K562 (cell line): ENCODE results near the gene SPRED2. TPM values are rescaled to one million over a fixed set of nuclear protein-coding genes. Genes with fewer than 3 reads are reported as not detected.

ENCODE experiments used
- ATAC-seq: fragments of 200-7000 bp; cut with Tn5 transposase; 3 replicates; pipeline ENCODE4 v1.9.1; 2020; ENCODE audit warnings: moderate library complexity
- BruUV-seq: library from RNA; stranded (reverse); fragments of 400-500 nt; replicated peaks from 2 replicates; lab custom pipeline; 2021; lab: Mats Ljungman, UMichigan
- CTCF ChIA-PET: fragments of 300-600 bp; formaldehyde crosslinking; extraction: SDS; loops from one replicate; lab custom pipeline; 2021; ENCODE audit warnings: low intra/inter-chr PET ratio; lab: Yijun Ruan, JAX
- POLR2A ChIA-PET: fragments of 300-600, 350-650 bp; sonication (Branson Sonifier 250); formaldehyde crosslinking; extraction: SDS; loops from one replicate; lab custom pipeline; 2021; ENCODE audit warnings: antibody characterized with exemption, inconsistent platforms; lab: Yijun Ruan, JAX
- DNase-seq, 4 experiments: peaks; one replicate each; pipeline versions ENCODE4 v3.0.0 to v3.0.0-alpha.2; 2011 to 2018; ENCODE audit warnings: low spot score in 3 of 4, mixed read lengths in 3 of 4; ENCODE audit errors: extremely low read depth in 1 of 4
- FAIRE-seq: peaks from 2 replicates; lab custom pipeline; 2011; peaks lifted over from hg19 to GRCh38; lab: Jason Lieb, UNC
- H2AFZ ChIP-seq: 2 replicates; pipeline ENCODE4 v1.6.0; 2011; ENCODE audit warnings: low read depth, low read length, control low read depth, inconsistent platforms
- H3K27ac ChIP-seq: fragments of 200-600 bp; 3 replicates; pipeline ENCODE4 v1.8.0; 2011; ENCODE audit warnings: low read depth, mild to moderate bottlenecking, control low read depth, inconsistent platforms, low read length, moderate library complexity, mixed read lengths; ENCODE audit errors: extremely low read depth
- H3K27me3 ChIP-seq, 2 experiments: fragments of 300-600 bp in 1 of 2; 2 replicates in 1 of 2; 3 replicates in 1 of 2; pipeline versions ENCODE4 v1.6.0 to v1.8.0; 2011; ENCODE audit warnings: inconsistent platforms in 2 of 2, low read length in 2 of 2, mild to moderate bottlenecking in 1 of 2, mixed read lengths in 1 of 2, moderate library complexity in 1 of 2; ENCODE audit not compliant: control insufficient read depth in 2 of 2, insufficient read depth in 2 of 2
- H3K36me3 ChIP-seq: fragments of 300-600 bp; 3 replicates; pipeline ENCODE4 v1.8.0; 2011; ENCODE audit warnings: mild to moderate bottlenecking, low read length, inconsistent platforms; ENCODE audit not compliant: control insufficient read depth, insufficient read depth
- H3K4me1 ChIP-seq, 2 experiments: fragments of 200-600 bp in 1 of 2; replicated peaks in 1 of 2; 2 replicates in 1 of 2; 3 replicates in 1 of 2; pipeline versions ENCODE4 v1.5.1 to v1.8.0; 2011; ENCODE audit warnings: inconsistent platforms in 2 of 2, low read length in 2 of 2, mild to moderate bottlenecking in 1 of 2, mixed read lengths in 1 of 2, moderate library complexity in 1 of 2; ENCODE audit not compliant: control insufficient read depth in 2 of 2, insufficient read depth in 2 of 2
- H3K4me2 ChIP-seq: 2 replicates; pipeline ENCODE4 v1.6.1; 2011; ENCODE audit warnings: low read length, control low read depth, inconsistent platforms, mixed read lengths; ENCODE audit not compliant: insufficient read depth
- H3K4me3 ChIP-seq: fragments of 200-600 bp; sonication (generic), shearing (Covaris generic); 2 replicates; pipeline ENCODE4 v1.5.1; 2016; ENCODE audit warnings: control low read depth, inconsistent platforms
- H3K79me2 ChIP-seq: fragments of 200-600 bp; 3 replicates; pipeline ENCODE4 v1.8.0; 2011; ENCODE audit warnings: low read length, inconsistent platforms; ENCODE audit not compliant: control insufficient read depth, insufficient read depth
- H3K9ac ChIP-seq, 2 experiments: 2 replicates each; pipeline versions ENCODE4 v1.6.0 to v1.6.1; 2011; ENCODE audit warnings: low read depth in 2 of 2, low read length in 2 of 2, control low read depth in 1 of 2, inconsistent platforms in 1 of 2, mild to moderate bottlenecking in 1 of 2, mixed read lengths in 1 of 2; ENCODE audit not compliant: insufficient read depth in 1 of 2
- H3K9me1 ChIP-seq: one replicate; pipeline ENCODE4 v1.6.0; 2011; ENCODE audit warnings: inconsistent platforms, mild to moderate bottlenecking, low read length, moderate library complexity; ENCODE audit not compliant: control insufficient read depth, insufficient read depth
- H3K9me3 ChIP-seq: replicated peaks from 2 replicates; pipeline ENCODE4 v1.5.1; 2011; ENCODE audit warnings: low read depth, low read length, inconsistent platforms; ENCODE audit not compliant: control insufficient read depth, insufficient read depth
- H4K20me1 ChIP-seq: replicated peaks from 2 replicates; pipeline ENCODE4 v1.6.1; 2011; ENCODE audit warnings: low read length, inconsistent platforms, mixed read lengths; ENCODE audit not compliant: control insufficient read depth, insufficient read depth
- BCOR ChIP-seq: fragments of 450-650 bp; IDR thresholded peaks from 2 replicates; pipeline ENCODE4 v1.6.1; 2016
- CAMTA2 ChIP-seq: fragments of 250-450 bp; sonication (Bioruptor Pico); conservative IDR thresholded peaks from 2 replicates; pipeline ENCODE4 v1.5.1; 2022
- CBX2 ChIP-seq: fragments of 200-600 bp; sonication (generic); IDR thresholded peaks from one replicate; pipeline ENCODE4 v1.6.1; 2012; ENCODE audit warnings: mild to moderate bottlenecking, low read length, inconsistent platforms; ENCODE audit not compliant: insufficient read depth, poor library complexity, severe bottlenecking
- CC2D1A ChIP-seq: fragments of 450-650 bp; IDR thresholded peaks from 2 replicates; pipeline ENCODE4 v1.6.1; 2017; ENCODE audit warnings: mild to moderate bottlenecking
- CHCHD3 ChIP-seq: fragments of 250-450 bp; sonication (Bioruptor Pico); IDR thresholded peaks from 2 replicates; pipeline ENCODE4 v2.1.2; 2022; ENCODE audit warnings: mild to moderate bottlenecking
- E2F3 ChIP-seq: fragments of 250-450 bp; sonication (Bioruptor Pico); IDR thresholded peaks from 2 replicates; pipeline ENCODE4 v1.4.0; 2020; ENCODE audit warnings: mild to moderate bottlenecking
- EP400 ChIP-seq: fragments of 450-650 bp; IDR thresholded peaks from 2 replicates; pipeline ENCODE4 v1.6.1; 2017; ENCODE audit warnings: antibody characterized with exemption, mild to moderate bottlenecking, moderate library complexity
- FOXJ2 ChIP-seq: fragments of 200-800 bp; sonication (Bioruptor generic); IDR thresholded peaks from 2 replicates; pipeline ENCODE4 v1.6.1; 2016; ENCODE audit warnings: missing genetic modification characterization, missing compliant biosample characterization
- GABPB2 ChIP-seq: fragments of 250-450 bp; sonication (Bioruptor Pico); conservative IDR thresholded peaks from 2 replicates; pipeline ENCODE4 v1.5.1; 2021; ENCODE audit warnings: mild to moderate bottlenecking
- HDAC1 ChIP-seq, 2 experiments: fragments of 450-650 bp; IDR thresholded peaks; 2 replicates each; pipeline ENCODE4 v1.6.1; 2016 to 2017; ENCODE audit warnings: inconsistent platforms in 1 of 2, mild to moderate bottlenecking in 1 of 2, moderate library complexity in 1 of 2
- KAT8 ChIP-seq: fragments of 450-650 bp; IDR thresholded peaks from 2 replicates; pipeline ENCODE4 v1.6.1; 2016; ENCODE audit warnings: low read depth, mild to moderate bottlenecking
- NFIC ChIP-seq: fragments of 450-650 bp; IDR thresholded peaks from 2 replicates; pipeline ENCODE4 v1.6.1; 2017; ENCODE audit warnings: mild to moderate bottlenecking, inconsistent platforms
- PATZ1 ChIP-seq: fragments of 250-450 bp; sonication (Bioruptor Pico); IDR thresholded peaks from 2 replicates; pipeline ENCODE4 v1.5.0; 2020; ENCODE audit warnings: mild to moderate bottlenecking, borderline replicate concordance
- PKNOX1 ChIP-seq: fragments of 450-650 bp; IDR thresholded peaks from 2 replicates; pipeline ENCODE4 v1.6.1; 2016
- SLC30A9 ChIP-seq: fragments of 250-450 bp; sonication (Bioruptor Pico); IDR thresholded peaks from 2 replicates; pipeline ENCODE4 v1.8.0; 2022; ENCODE audit warnings: mild to moderate bottlenecking, moderate library complexity
- ZFX ChIP-seq: sonication (generic); formaldehyde crosslinking; IDR thresholded peaks from 2 replicates; pipeline ENCODE4 v1.8.0; 2022; ENCODE audit warnings: mild to moderate bottlenecking, missing genetic modification reagents, moderate library complexity
- ZNF316 ChIP-seq: fragments of 450-650 bp; IDR thresholded peaks from 2 replicates; pipeline ENCODE4 v1.6.1; 2016
- ZZZ3 ChIP-seq: fragments of 450-650 bp; IDR thresholded peaks from 2 replicates; pipeline ENCODE4 v1.6.1; 2016; ENCODE audit warnings: antibody characterized with exemption, mild to moderate bottlenecking, moderate library complexity
- WGBS: fragments of 100-300 bp; shearing (Covaris generic); methylation state at CpG from one replicate; pipeline ENCODE4 v1.1.6; 2016; ENCODE audit warnings: low coverage, mixed read lengths; ENCODE audit not compliant: insufficient coverage; ENCODE audit errors: missing lambda C conversion rate; 5-methylcytosine and 5-hydroxymethylcytosine counted together
- in situ Hi-C: fragments of 300-500 bp; cut with MboI; formaldehyde crosslinking; loops from 4 replicates; pipeline ENCODE4 v1.15.0; 2018; ENCODE audit warnings: inconsistent platforms, mixed read lengths
- intact Hi-C: fragments of 100-400 bp; cut with micrococcal nuclease; formaldehyde crosslinking; loops from 2 replicates; pipeline ENCODE4 v1.14.2; 2022
- polyA plus RNA-seq, 8 experiments: library from polyadenylated mRNA; depleted of rRNA in 4 of 8; stranded (reverse) in 5 of 8; unstranded in 3 of 8; fragments of >200 nt; fragmentation: Nextera tagmentation in 2 of 8; fragmentation: Illumina TruSeq in 1 of 8; extraction: Ambion mirVana in 2 of 8; extraction: Trizol in 1 of 8; gene quantifications; 2 replicates each; pipeline versions ENCODE4 v1.2.1 to v1.2.3, GENCODE V29; 2011 to 2014; ENCODE audit warnings: inconsistent platforms in 1 of 8, missing spikeins in 1 of 8
- total RNA-seq, 7 experiments: library from RNA; depleted of rRNA in 6 of 7; stranded (reverse); fragments of >200 nt in 6 of 7; fragmentation: Illumina TruSeq in 2 of 7; extraction: Trizol in 2 of 7; gene quantifications; 2 replicates each; pipeline versions ENCODE4 v1.2.1 to v1.2.3, GENCODE V29; 2011 to 2021; ENCODE audit warnings: low replicate concordance in 1 of 7
- TF ChIP-seq, protein P1 (sequence below), 2 experiments: fragments of 250-450 bp in 1 of 2; fragments of 450-650 bp in 1 of 2; sonication (Bioruptor Pico) in 1 of 2; IDR thresholded peaks; 2 replicates each; pipeline versions ENCODE4 v1.6.1 to v1.8.0; 2016 to 2021; ENCODE audit warnings: mild to moderate bottlenecking in 2 of 2, moderate library complexity in 2 of 2, missing compliant biosample characterization in 1 of 2, missing genetic modification characterization in 1 of 2
- TF ChIP-seq, protein P2 (sequence below): sonication (generic); formaldehyde crosslinking; IDR thresholded peaks from 2 replicates; pipeline ENCODE4 v1.8.0; 2022; ENCODE audit warnings: mild to moderate bottlenecking, missing genetic modification reagents

SPRED2 gene
- total and polyA plus RNA-seq, 9 of the 15 experiments (the other 6 are each of a cell fraction or from before 2014, with no cell fraction given): 4.6 to 50.8 (median 14.1) TPM

GRCh38 chr2:65436824-65437221 is 4.4 kb upstream of the SPRED2 start:
- DNase-seq: peak; percentile 43 to 66 (median 57)
- POLR2A ChIA-PET: interaction anchor here (0.6 to 3.6 kb wide), 28 partner anchors 8 to 368 kb away, joined by 3 to 21 read pairs (median 5); partner anchors contain the start of gene ACTR2
- TF ChIP-seq SLC30A9 (CRISPR knock-in tag) (no peak), ZNF316 (peak; percentile 22; the same call in 1 of the 2 replicates), E2F3 (no peak), PKNOX1 (peak; percentile 77), FOXJ2 (tag) (no peak), KAT8 (0 out of 2 replicates have a peak, but pooled peaks have one; percentile 30), CHCHD3 (CRISPR knock-in tag) (no peak), ZZZ3 (no peak), EP400 (no peak), NFIC (no peak), PATZ1 (CRISPR knock-in tag) (no peak), ZFX (CRISPR knock-in tag) (peak; percentile 64), GABPB2 (CRISPR knock-in tag) (no peak), CBX2 (no peak), BCOR (peak; percentile 5; the same call in 1 of the 2 replicates), CAMTA2 (CRISPR knock-in tag) (no peak), CC2D1A (0 out of 2 replicates have a peak, but pooled peaks have one; percentile 8), HDAC1 (IDR thresholded peaks at IDR 0.05) (0 out of 4 replicates have a peak, but pooled peaks of 1 of the 2 experiments have one; percentile 18)
- TF ChIP-seq, protein P1, sequence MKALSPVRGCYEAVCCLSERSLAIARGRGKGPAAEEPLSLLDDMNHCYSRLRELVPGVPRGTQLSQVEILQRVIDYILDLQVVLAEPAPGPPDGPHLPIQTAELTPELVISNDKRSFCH (CRISPR knock-in tag; IDR thresholded peaks at IDR 0.05): no peak
- TF ChIP-seq, protein P1 (tag; IDR thresholded peaks at IDR 0.05): no peak; the same call in 1 of the 2 replicates
- TF ChIP-seq, protein P2, sequence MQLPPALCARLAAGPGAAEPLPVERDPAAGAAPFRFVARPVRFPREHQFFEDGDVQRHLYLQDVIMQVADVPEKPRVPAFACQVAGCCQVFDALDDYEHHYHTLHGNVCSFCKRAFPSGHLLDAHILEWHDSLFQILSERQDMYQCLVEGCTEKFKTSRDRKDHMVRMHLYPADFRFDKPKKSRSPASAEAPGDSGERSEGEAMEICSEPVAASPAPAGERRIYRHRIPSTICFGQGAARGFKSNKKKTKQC: no peak

More at GRCh38 chr2:65436824-65437221, 4.4 kb upstream of the SPRED2 start:
- H3K36me3 ChIP-seq: no peaks in the 10 kb centered on the region
- H3K27me3 ChIP-seq: no peaks in the 10 kb centered on the region
- in situ Hi-C loops (no loop called here), intact Hi-C loops (loop anchor here (2.0 to 10.0 kb wide), 2 partner anchors 78 to 372 kb away; no protein-coding TSS in a partner anchor)
- H4K20me1 ChIP-seq: no peaks in the 10 kb centered on the region
- H3K4me1 ChIP-seq: peaks cover 23 to 38% of the 10 kb centered on the region in 2 experiments; a peak in 4 of 5 replicates
- FAIRE-seq (peak; percentile 11), ATAC-seq (peak; percentile 20)
- CTCF ChIA-PET: interaction anchor here (1.2 kb wide), 1 partner anchor 115 kb away, joined by 5 read pairs; no protein-coding TSS in a partner anchor
- no peaks in the 10 kb centered on the region for H3K9me1 ChIP-seq
- peak overlapping the region; percentile 65 for H3K4me3 ChIP-seq
- peak overlapping the region; percentile 75 for H2AFZ ChIP-seq
- WGBS: under 1% methylated on average over 12 of the region's 12 CpGs
- no peaks in the 10 kb centered on the region for H3K9me3 ChIP-seq
- peaks cover 20% of the 10 kb centered on the region for H3K79me2 ChIP-seq
- peak overlapping the region; percentile 87 for H3K4me2 ChIP-seq
- H3K9ac ChIP-seq: peak overlapping the region; percentile 78 to 91
- peak overlapping the region; percentile 94 for H3K27ac ChIP-seq
- BruUV-seq: TSS peak; percentile 84
